Kidney epithelial cell (primary cell): ENCODE measurements around the gene ASAP2. TPM values are rescaled to one million over a fixed set of nuclear protein-coding genes. Genes with fewer than 3 reads are reported as not detected.

Experiments
- DNase-seq: peaks from one replicate; pipeline ENCODE4 v3.0.0-alpha.2; 2010; ENCODE audit warnings: low read depth
- H3K27me3 ChIP-seq: 2 replicates; pipeline ENCODE4 v1.6.0; 2011; ENCODE audit warnings: low read length; ENCODE audit not compliant: control insufficient read depth, insufficient read depth
- H3K36me3 ChIP-seq: 2 replicates; pipeline ENCODE4 v1.5.1; 2011; ENCODE audit warnings: low read length; ENCODE audit not compliant: control insufficient read depth, insufficient read depth
- H3K4me3 ChIP-seq: 2 replicates; pipeline ENCODE4 v1.5.1; 2011; ENCODE audit warnings: low read depth, mild to moderate bottlenecking, control low read depth, low read length
- total RNA-seq: library from RNA; depleted of rRNA; stranded (reverse); fragments of >200 nt; gene quantifications from 2 replicates; pipeline ENCODE4 v1.2.3, GENCODE V29; 2015
- TF ChIP-seq, protein P1 (sequence below): IDR thresholded peaks from 2 replicates; pipeline ENCODE4 v1.5.1; 2011; ENCODE audit warnings: mild to moderate bottlenecking, moderate library complexity, low read length, control low read depth, inconsistent platforms; ENCODE audit not compliant: insufficient read depth, poor library complexity, severe bottlenecking

Gene ASAP2
- total RNA-seq, 1 donor from 2014 or later = 42.2 TPM

DNA sequence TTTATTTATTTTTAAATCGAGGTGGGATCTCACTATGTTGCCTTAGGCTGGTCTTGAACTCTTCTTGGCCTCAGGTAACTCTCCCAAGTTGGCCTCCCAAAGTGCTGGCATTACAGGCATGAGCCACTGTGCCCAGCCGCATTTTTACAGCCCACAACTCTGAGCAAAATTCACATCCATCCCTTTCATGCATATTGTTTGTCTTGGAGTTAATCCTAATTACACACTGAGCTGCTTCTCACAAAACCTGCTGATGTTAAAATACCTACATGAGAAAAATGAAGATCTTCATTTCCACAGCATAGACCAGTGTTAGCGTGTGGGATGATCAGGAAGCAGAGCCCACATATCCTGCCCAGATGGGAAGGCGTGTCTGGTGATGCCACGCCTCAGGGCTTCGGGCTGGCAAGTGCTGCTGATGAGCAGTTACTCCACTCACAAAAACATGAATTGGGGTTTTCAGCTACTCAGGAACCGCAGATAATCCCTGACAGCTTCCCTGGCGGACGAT is 202.1 kb downstream of the ASAP2 start:
- Histone ChIP-seq H3K36me3 (peaks cover 2% of the 10 kb centered on the region), H3K27me3 (no peaks in the 10 kb centered on the region), H3K4me3 (no peak overlapping the region)
- DNase-seq = no peak
- TF ChIP-seq, protein P1, sequence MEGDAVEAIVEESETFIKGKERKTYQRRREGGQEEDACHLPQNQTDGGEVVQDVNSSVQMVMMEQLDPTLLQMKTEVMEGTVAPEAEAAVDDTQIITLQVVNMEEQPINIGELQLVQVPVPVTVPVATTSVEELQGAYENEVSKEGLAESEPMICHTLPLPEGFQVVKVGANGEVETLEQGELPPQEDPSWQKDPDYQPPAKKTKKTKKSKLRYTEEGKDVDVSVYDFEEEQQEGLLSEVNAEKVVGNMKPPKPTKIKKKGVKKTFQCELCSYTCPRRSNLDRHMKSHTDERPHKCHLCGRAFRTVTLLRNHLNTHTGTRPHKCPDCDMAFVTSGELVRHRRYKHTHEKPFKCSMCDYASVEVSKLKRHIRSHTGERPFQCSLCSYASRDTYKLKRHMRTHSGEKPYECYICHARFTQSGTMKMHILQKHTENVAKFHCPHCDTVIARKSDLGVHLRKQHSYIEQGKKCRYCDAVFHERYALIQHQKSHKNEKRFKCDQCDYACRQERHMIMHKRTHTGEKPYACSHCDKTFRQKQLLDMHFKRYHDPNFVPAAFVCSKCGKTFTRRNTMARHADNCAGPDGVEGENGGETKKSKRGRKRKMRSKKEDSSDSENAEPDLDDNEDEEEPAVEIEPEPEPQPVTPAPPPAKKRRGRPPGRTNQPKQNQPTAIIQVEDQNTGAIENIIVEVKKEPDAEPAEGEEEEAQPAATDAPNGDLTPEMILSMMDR = no peak

DNA sequence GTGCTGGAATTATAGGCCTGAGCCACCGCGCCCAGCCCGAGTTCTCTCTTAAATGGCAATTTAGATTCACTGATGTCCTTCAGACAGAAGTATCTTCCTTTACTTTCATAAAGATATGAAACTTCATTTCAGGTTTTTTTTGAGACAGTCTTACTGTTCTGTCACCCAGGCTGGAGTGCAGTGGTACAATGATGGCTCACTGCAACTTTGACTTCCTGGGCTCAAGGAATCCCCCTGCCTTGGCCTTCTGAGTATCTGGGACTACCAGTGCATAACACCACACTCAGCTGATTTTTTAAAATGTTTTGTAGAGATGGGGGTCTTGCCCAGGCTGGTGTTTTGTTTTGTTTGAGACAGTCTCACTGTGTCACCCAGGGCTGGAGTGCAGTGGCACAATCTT is 203.5 kb downstream of the ASAP2 start:
- no peaks in the 10 kb centered on the region for H3K27me3 ChIP-seq
- H3K4me3 ChIP-seq = no peak overlapping the region
- no peak for DNase-seq
- TF ChIP-seq, protein P1 = no peak
- peaks cover 2% of the 10 kb centered on the region for H3K36me3 ChIP-seq

DNA sequence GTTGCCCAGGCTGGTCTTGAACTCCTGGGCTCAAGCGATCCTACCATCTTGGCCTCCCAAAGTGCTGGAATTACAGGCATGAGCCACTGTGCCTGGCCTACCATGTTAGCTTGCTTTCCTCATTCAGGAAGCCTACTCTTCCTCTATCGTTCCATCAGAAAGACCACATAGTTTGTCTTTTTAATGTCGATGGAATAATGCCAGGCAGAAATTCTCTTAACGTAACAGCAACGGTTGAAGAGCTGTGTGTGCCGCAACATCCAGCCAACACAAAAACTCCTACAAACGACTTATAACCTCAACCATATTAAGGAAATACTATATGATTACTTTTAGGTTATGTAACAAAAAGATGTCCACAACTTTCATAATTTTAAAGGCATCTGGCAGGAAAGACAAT is 206.2 kb downstream of the ASAP2 start:
- DNase-seq = no peak
- Histone ChIP-seq H3K4me3 (no peak overlapping the region), H3K36me3 (peaks cover 2% of the 10 kb centered on the region), H3K27me3 (no peaks in the 10 kb centered on the region)
- TF ChIP-seq, protein P1 = no peak

DNA sequence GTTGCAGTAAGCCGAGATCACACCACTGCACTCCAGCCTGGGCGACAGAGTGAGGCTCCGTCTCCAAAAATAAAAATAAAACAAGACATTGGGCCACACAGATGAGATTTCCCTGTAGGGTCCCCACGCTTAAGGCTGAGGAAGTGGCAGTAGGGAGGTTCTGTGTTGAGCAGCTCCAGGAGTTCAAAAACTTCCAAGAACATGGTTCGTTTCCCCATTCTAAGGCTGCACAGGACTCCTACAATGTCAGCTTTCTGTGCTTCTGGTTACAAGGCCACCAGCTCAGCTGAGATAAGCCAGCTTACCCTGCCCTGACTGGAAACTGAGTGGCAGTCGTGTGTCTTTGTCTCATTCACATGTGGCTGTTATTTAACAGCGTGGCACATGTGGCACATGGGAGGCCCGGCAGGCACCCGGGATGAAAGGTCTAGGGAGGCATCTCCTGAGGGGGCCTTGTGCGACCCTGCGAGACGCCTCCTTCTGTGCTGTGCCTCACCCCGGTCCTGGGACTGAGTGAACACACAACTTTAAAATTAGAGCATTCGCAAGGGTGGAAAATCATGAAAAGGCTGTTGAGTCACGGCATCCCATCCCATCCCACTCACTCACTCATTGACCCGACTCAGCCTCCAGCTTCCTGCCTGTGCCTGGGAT is 209.0 kb downstream of the ASAP2 start:
- no peaks in the 10 kb centered on the region for H3K27me3 ChIP-seq
- no peak for DNase-seq
- TF ChIP-seq, protein P1 = no peak
- no peak overlapping the region for H3K4me3 ChIP-seq
- peaks cover 2% of the 10 kb centered on the region for H3K36me3 ChIP-seq

DNA sequence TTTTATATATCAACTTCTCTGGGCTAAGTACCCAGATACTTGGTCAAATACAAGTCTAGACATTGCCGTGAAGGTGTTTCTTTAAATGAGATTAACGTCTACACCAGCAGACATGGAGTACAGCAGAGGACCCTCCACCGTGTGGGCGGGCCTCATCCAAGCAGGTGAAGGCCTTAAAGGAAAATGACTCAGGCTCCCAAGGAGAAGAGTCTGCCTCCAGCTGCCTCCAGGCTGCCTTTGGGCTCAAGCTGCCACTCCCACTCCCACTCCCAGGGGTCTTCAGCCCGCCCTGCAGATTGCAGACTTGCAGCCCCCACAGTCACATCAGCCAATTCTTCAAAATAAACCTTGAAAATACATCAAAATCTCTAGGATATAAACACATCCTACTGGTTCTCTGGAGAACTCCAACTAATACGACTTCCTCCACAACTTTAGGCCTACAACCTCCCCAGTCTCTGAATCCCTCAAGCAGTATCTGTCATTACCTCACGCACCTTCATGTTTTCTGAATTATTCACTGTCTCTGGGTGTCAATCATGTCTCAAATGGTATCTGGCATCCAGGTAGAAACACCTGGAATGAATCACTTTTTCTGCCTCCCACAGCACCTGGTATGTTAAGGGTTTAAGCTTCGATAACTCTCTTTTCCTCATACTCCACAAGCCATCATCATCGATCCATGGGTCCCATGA is 209.8 kb downstream of the ASAP2 start:
- Histone ChIP-seq H3K4me3 (no peak overlapping the region), H3K36me3 (peaks cover 2% of the 10 kb centered on the region), H3K27me3 (no peaks in the 10 kb centered on the region)
- TF ChIP-seq, protein P1 = no peak
- DNase-seq = no peak
